ENCODE results near the gene RERE.
"Not testable (repeated sequence)": the region's sequence is repeated elsewhere in the genome, so short reads cannot be mapped to it uniquely, and the experiment has no call there.

The RERE gene

DNA sequence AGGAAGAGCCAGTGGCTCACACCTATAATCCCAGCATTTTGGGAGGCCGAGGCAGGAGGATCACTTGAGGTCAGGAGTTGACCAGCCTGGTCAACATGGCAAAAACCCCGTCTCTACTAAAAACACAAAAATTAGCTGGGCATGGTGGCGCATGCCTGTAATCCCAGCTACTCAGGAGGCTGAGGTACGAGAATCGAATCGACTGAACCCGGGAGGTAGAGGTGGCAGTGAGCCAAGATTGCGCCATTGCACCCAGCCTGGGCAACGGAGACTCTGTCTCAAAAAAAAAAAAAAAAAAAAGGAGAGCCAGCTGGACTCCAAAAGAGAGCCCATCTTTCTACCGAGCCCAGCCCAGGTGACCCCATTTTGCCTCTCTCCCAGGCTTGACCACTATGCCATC, 13.3 kb upstream of the RERE start:
- H3K27me3 ChIP-seq (ENCODE audit: control insufficient read depth in 3 of 3, insufficient read depth in 3 of 3, low read depth in 1 of 3, low read length in 3 of 3); H2BK5ac ChIP-seq (ENCODE audit: low read length); H4K8ac ChIP-seq (ENCODE audit: low read depth, low read length); H2AFZ ChIP-seq (ENCODE audit: low read length); H2BK12ac ChIP-seq (ENCODE audit: low read length); H4K91ac ChIP-seq (ENCODE audit: low read depth, low read length, poor library complexity); H3K4me3 ChIP-seq (ENCODE audit: low read length in 2 of 2); H3K9me3 ChIP-seq (replicated peaks in 1 of 2; ENCODE audit: control insufficient read depth in 2 of 2, insufficient read depth in 1 of 2, low read depth in 1 of 2, low read length in 2 of 2); DNase-seq (ENCODE audit: low spot score); H2BK120ac ChIP-seq (ENCODE audit: low read depth, low read length); H2AK5ac ChIP-seq (ENCODE audit: low read depth, low read length); H3K4me1 ChIP-seq (ENCODE audit: control insufficient read depth in 2 of 2, insufficient read depth in 1 of 2, low read depth in 1 of 2, low read length in 2 of 2); H3K79me1 ChIP-seq (ENCODE audit: low read depth, low read length); H3K4me2 ChIP-seq (ENCODE audit: insufficient read depth, low read length, poor library complexity, severe bottlenecking); H3K27ac ChIP-seq (replicated peaks; ENCODE audit: low read length); H3K18ac ChIP-seq (ENCODE audit: low read length); H3K4ac ChIP-seq (ENCODE audit: low read length); H2BK15ac ChIP-seq (ENCODE audit: low read length); H3K9ac ChIP-seq (ENCODE audit: low read depth, low read length, poor library complexity); H3K36me3 ChIP-seq (replicated peaks in 1 of 2; ENCODE audit: control insufficient read depth in 2 of 2, insufficient read depth in 2 of 2, low read length in 2 of 2); H3K23ac ChIP-seq (ENCODE audit: low read depth, low read length, poor library complexity); H3K14ac ChIP-seq (ENCODE audit: low read length): not testable (repeated sequence)
- WGBS, 2 donors (ENCODE audit: extremely low coverage in 2 of 2, insufficient read length in 2 of 2, insufficient replicate concordance in 1 of 2): no CpG with 5 or more reads among the region's 10 CpGs

DNA sequence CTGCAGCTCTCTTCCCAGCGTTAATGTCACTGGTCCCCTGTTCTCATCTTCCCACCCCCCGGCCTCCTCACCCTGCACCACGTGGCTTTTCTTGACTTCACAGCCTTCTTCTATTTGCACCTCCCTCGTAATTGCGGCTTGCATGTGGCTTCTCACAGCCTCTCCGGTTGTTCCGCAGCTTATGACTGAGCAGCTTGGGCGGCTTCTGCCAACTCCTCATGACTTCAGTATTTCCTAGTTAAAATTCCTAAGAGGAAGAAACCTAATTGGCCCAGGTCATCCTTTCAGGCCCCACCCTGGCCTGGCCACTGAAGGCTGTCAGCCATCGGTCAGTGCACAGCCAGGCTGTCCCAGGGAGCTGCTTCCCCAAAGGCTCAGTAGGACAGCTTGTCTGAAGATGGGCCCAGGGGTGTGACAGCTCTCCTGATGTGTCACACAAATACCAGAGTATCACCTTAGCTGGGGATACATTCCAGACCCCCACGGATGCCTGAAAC, 8.6 kb upstream of the RERE start:
- Histone ChIP-seq H3K27me3 (ENCODE audit: control insufficient read depth in 3 of 3, insufficient read depth in 3 of 3, low read depth in 1 of 3, low read length in 3 of 3) (no peaks in the 10 kb centered on the region), H3K4me2 (ENCODE audit: insufficient read depth, low read length, poor library complexity, severe bottlenecking) (no peak overlapping the region), H2AFZ (ENCODE audit: low read length) (peak overlapping the region; percentile 66), H3K79me1 (ENCODE audit: low read depth, low read length) (no peaks in the 10 kb centered on the region), H3K4me3 (ENCODE audit: low read length in 2 of 2) (no peak overlapping the region), H2BK120ac (ENCODE audit: low read depth, low read length) (no peak overlapping the region), H3K14ac (ENCODE audit: low read length) (no peak overlapping the region), H4K8ac (ENCODE audit: low read depth, low read length) (no peak overlapping the region), H3K27ac (replicated peaks; ENCODE audit: low read length) (no peak overlapping the region), H3K4ac (ENCODE audit: low read length) (no peak overlapping the region), H3K9me3 (replicated peaks in 1 of 2; ENCODE audit: control insufficient read depth in 2 of 2, insufficient read depth in 1 of 2, low read depth in 1 of 2, low read length in 2 of 2) (no peaks in the 10 kb centered on the region), H2BK15ac (ENCODE audit: low read length) (no peak overlapping the region), H3K9ac (ENCODE audit: low read depth, low read length, poor library complexity) (peak overlapping the region; percentile 74), H2AK5ac (ENCODE audit: low read depth, low read length) (no peak overlapping the region), H3K36me3 (replicated peaks in 1 of 2; ENCODE audit: control insufficient read depth in 2 of 2, insufficient read depth in 2 of 2, low read length in 2 of 2) (no peaks in the 10 kb centered on the region), H3K18ac (ENCODE audit: low read length) (no peak overlapping the region), H4K91ac (ENCODE audit: low read depth, low read length, poor library complexity) (no peak overlapping the region), H3K4me1 (ENCODE audit: control insufficient read depth in 2 of 2, insufficient read depth in 1 of 2, low read depth in 1 of 2, low read length in 2 of 2) (peaks cover 0 to 1% of the 10 kb centered on the region in 2 donors), H2BK12ac (ENCODE audit: low read length) (no peak overlapping the region), H2BK5ac (ENCODE audit: low read length) (no peak overlapping the region), H3K23ac (ENCODE audit: low read depth, low read length, poor library complexity) (no peak overlapping the region)
- no peak for DNase-seq (ENCODE audit: low spot score)
- WGBS, 2 donors (ENCODE audit: extremely low coverage in 2 of 2, insufficient read length in 2 of 2, insufficient replicate concordance in 1 of 2): no CpG with 5 or more reads among the region's 10 CpGs

DNA sequence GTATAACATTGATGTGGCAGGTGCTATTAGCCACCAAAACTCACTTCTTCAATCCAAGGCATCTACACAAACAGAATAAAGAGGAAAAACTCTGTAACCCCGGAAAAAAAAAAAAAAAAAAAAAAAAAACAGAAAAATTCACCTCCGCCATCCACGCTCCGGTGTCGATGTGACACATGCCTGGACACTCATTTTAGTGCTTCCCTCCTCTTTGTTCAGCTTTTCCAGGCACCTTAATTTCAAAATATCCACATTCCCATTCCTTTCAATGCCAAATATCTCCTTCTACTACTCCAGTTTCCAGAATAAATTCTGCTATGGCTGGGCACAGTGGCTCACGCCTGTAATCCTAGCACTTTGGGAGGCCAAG, 5.8 kb upstream of the RERE start:
- no peak overlapping the region for H3K9ac ChIP-seq (ENCODE audit: low read depth, low read length, poor library complexity)
- H3K4ac ChIP-seq (ENCODE audit: low read length): no peak overlapping the region
- H3K4me1 ChIP-seq (ENCODE audit: control insufficient read depth in 2 of 2, insufficient read depth in 1 of 2, low read depth in 1 of 2, low read length in 2 of 2): peaks cover 0 to 1% of the 10 kb centered on the region in 2 donors
- H4K91ac ChIP-seq (ENCODE audit: low read depth, low read length, poor library complexity): no peak overlapping the region
- no peaks in the 10 kb centered on the region for H3K27me3 ChIP-seq (ENCODE audit: control insufficient read depth in 3 of 3, insufficient read depth in 3 of 3, low read depth in 1 of 3, low read length in 3 of 3)
- H2BK120ac ChIP-seq (ENCODE audit: low read depth, low read length): no peak overlapping the region
- H2BK5ac ChIP-seq (ENCODE audit: low read length): no peak overlapping the region
- H3K4me2 ChIP-seq (ENCODE audit: insufficient read depth, low read length, poor library complexity, severe bottlenecking): no peak overlapping the region
- no peak overlapping the region for H2AK5ac ChIP-seq (ENCODE audit: low read depth, low read length)
- DNase-seq (ENCODE audit: low spot score): no peak
- no peak overlapping the region for H3K23ac ChIP-seq (ENCODE audit: low read depth, low read length, poor library complexity)
- no peaks in the 10 kb centered on the region for H3K9me3 ChIP-seq (replicated peaks in 1 of 2; ENCODE audit: control insufficient read depth in 2 of 2, insufficient read depth in 1 of 2, low read depth in 1 of 2, low read length in 2 of 2)
- WGBS, 2 donors (ENCODE audit: extremely low coverage in 2 of 2, insufficient read length in 2 of 2, insufficient replicate concordance in 1 of 2): no CpG with 5 or more reads among the region's 6 CpGs
- peak overlapping the region; percentile 46 for H2AFZ ChIP-seq (ENCODE audit: low read length)
- H3K27ac ChIP-seq (replicated peaks; ENCODE audit: low read length): no peak overlapping the region
- H2BK12ac ChIP-seq (ENCODE audit: low read length): no peak overlapping the region
- no peak overlapping the region for H4K8ac ChIP-seq (ENCODE audit: low read depth, low read length)
- no peak overlapping the region for H3K4me3 ChIP-seq (ENCODE audit: low read length in 2 of 2)
- no peak overlapping the region for H3K18ac ChIP-seq (ENCODE audit: low read length)
- H3K36me3 ChIP-seq (replicated peaks in 1 of 2; ENCODE audit: control insufficient read depth in 2 of 2, insufficient read depth in 2 of 2, low read length in 2 of 2): no peaks in the 10 kb centered on the region
- H3K14ac ChIP-seq (ENCODE audit: low read length): no peak overlapping the region
- H2BK15ac ChIP-seq (ENCODE audit: low read length): no peak overlapping the region
- H3K79me1 ChIP-seq (ENCODE audit: low read depth, low read length): no peaks in the 10 kb centered on the region

DNA sequence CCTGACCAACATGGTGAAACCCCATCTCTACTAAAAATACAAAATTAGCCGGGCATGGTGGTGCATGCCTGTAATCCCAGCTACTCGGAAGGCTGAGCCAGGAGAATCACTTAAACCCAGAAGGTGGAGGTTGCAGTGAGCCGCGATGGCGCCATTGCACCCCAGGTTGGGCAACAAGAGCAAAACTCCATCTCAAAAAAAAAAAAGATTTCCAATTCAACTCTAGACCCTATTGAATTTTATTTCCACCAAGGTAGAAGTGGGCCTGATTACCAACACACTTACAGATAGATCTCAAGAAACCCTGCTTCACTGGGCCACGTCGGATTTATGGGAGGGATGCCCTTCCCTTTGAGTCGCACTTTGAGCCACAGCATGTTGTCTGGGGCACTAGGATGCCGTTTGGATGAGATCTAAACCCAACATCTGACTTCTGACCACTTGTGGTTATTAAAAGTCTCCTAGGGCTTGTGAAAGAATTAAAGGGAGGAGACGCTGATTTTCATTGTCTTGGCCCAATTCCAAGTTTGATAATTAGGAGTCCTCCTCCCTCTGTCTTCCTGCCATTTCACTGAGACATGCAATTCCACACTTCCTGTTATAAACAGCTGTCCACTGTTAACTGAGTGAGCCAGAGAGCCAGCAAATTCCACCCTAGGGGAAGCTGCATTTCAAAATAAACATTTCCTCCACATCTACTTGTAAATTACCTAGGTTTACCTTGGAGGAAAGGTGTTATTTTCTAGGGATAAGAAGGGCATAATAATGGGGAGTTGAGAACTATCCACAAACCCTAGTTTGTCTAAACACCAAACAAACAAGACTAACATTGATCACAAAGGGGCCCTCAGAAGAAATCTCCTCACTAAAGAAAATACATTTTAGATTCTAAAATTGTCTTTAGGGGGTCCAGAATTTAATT, 5.2 kb upstream of the RERE start:
- DNase-seq (ENCODE audit: low spot score): no peak
- Histone ChIP-seq H3K27ac (replicated peaks; ENCODE audit: low read length) (no peak overlapping the region), H3K14ac (ENCODE audit: low read length) (no peak overlapping the region), H2BK12ac (ENCODE audit: low read length) (no peak overlapping the region), H3K4me3 (ENCODE audit: low read length in 2 of 2) (no peak overlapping the region), H3K4me1 (ENCODE audit: control insufficient read depth in 2 of 2, insufficient read depth in 1 of 2, low read depth in 1 of 2, low read length in 2 of 2) (peaks cover 0 to 1% of the 10 kb centered on the region in 2 donors), H2BK5ac (ENCODE audit: low read length) (no peak overlapping the region), H3K27me3 (ENCODE audit: control insufficient read depth in 3 of 3, insufficient read depth in 3 of 3, low read depth in 1 of 3, low read length in 3 of 3) (no peaks in the 10 kb centered on the region), H3K4ac (ENCODE audit: low read length) (no peak overlapping the region), H3K23ac (ENCODE audit: low read depth, low read length, poor library complexity) (no peak overlapping the region), H2AFZ (ENCODE audit: low read length) (peak overlapping the region; percentile 46), H3K9ac (ENCODE audit: low read depth, low read length, poor library complexity) (no peak overlapping the region), H3K4me2 (ENCODE audit: insufficient read depth, low read length, poor library complexity, severe bottlenecking) (no peak overlapping the region), H3K9me3 (replicated peaks in 1 of 2; ENCODE audit: control insufficient read depth in 2 of 2, insufficient read depth in 1 of 2, low read depth in 1 of 2, low read length in 2 of 2) (no peaks in the 10 kb centered on the region), H3K79me1 (ENCODE audit: low read depth, low read length) (no peaks in the 10 kb centered on the region), H4K91ac (ENCODE audit: low read depth, low read length, poor library complexity) (no peak overlapping the region), H2AK5ac (ENCODE audit: low read depth, low read length) (no peak overlapping the region), H3K18ac (ENCODE audit: low read length) (no peak overlapping the region), H2BK15ac (ENCODE audit: low read length) (no peak overlapping the region), H3K36me3 (replicated peaks in 1 of 2; ENCODE audit: control insufficient read depth in 2 of 2, insufficient read depth in 2 of 2, low read length in 2 of 2) (no peaks in the 10 kb centered on the region), H4K8ac (ENCODE audit: low read depth, low read length) (no peak overlapping the region), H2BK120ac (ENCODE audit: low read depth, low read length) (no peak overlapping the region)
- WGBS, 2 donors (ENCODE audit: extremely low coverage in 2 of 2, insufficient read length in 2 of 2, insufficient replicate concordance in 1 of 2): no CpG with 5 or more reads among the region's 10 CpGs

Data from neuronal stem cell (in vitro differentiated cells).